Osteocyte (in vitro differentiated cells): ENCODE data around the gene ZNF823. TPM values are rescaled to one million over a fixed set of nuclear protein-coding genes. Genes with fewer than 3 reads are reported as not detected.

Source experiments
- DNase-seq: peaks from one replicate; pipeline ENCODE4 v3.0.0; 2021; ENCODE audit warnings: mixed read lengths; ENCODE audit not compliant: unreplicated experiment; ENCODE audit errors: extremely low spot score
- H3K27ac Mint-ChIP-seq: one replicate; pipeline ENCODE4 v1.8.0; 2021; ENCODE audit warnings: mild to moderate bottlenecking, mixed read lengths; ENCODE audit not compliant: unreplicated experiment
- H3K27me3 Mint-ChIP-seq: one replicate; pipeline ENCODE4 v1.8.0; 2021; ENCODE audit warnings: mixed read lengths; ENCODE audit not compliant: unreplicated experiment
- H3K36me3 Mint-ChIP-seq: one replicate; pipeline ENCODE4 v1.8.0; 2021; ENCODE audit warnings: mixed read lengths; ENCODE audit not compliant: unreplicated experiment
- H3K4me1 Mint-ChIP-seq: one replicate; pipeline ENCODE4 v1.8.0; 2021; ENCODE audit warnings: mixed read lengths; ENCODE audit not compliant: unreplicated experiment
- H3K4me3 Mint-ChIP-seq: one replicate; pipeline ENCODE4 v1.8.0; 2021; ENCODE audit warnings: mild to moderate bottlenecking, moderate library complexity, mixed read lengths; ENCODE audit not compliant: unreplicated experiment
- H3K9me3 Mint-ChIP-seq: one replicate; pipeline ENCODE4 v1.8.0; 2021; ENCODE audit warnings: mixed read lengths; ENCODE audit not compliant: unreplicated experiment
- CTCF ChIP-seq: fragments of 200-600 bp; sonication (generic); IDR thresholded peaks from 2 replicates; pipeline ENCODE4 v1.5.0; 2021; ENCODE audit warnings: antibody characterized with exemption, mild to moderate bottlenecking, moderate library complexity
- total RNA-seq: library from RNA; stranded (reverse); gene quantifications from 2 replicates; pipeline ENCODE4 v1.2.1, GENCODE V29; 2021

Gene ZNF823
- total RNA-seq, 1 donor from 2014 or later, result 4.1 TPM

- peak; percentile 15 for TF ChIP-seq CTCF
- Mint-ChIP-seq H3K9me3 (peaks cover 4% of the 10 kb centered on the region), H3K27ac (peak overlapping the region; percentile 78), H3K36me3 (no peaks in the 10 kb centered on the region), H3K4me1 (peaks cover 18% of the 10 kb centered on the region), H3K27me3 (no peaks in the 10 kb centered on the region), H3K4me3 (peak overlapping the region; percentile 100)
- DNase-seq, result no peak
Measured at GRCh38 chr19:11693505-11694499, 44.9 kb downstream of the ZNF823 start.

GRCh38 chr19:11692127-11692790, 46.5 kb downstream of the ZNF823 start:
- no peak for TF ChIP-seq CTCF
- Mint-ChIP-seq H3K27ac (no peak overlapping the region), H3K36me3 (peaks cover 2% of the 10 kb centered on the region), H3K4me3 (peak overlapping the region; percentile 4), H3K9me3 (peaks cover 9% of the 10 kb centered on the region), H3K4me1 (peaks cover 18% of the 10 kb centered on the region), H3K27me3 (no peaks in the 10 kb centered on the region)
- DNase-seq, result no peak

- Mint-ChIP-seq H3K9me3 (peaks cover 39% of the 10 kb centered on the region), H3K27me3 (no peaks in the 10 kb centered on the region), H3K27ac (no peak overlapping the region), H3K36me3 (peaks cover 16% of the 10 kb centered on the region), H3K4me1 (no peaks in the 10 kb centered on the region), H3K4me3 (no peak overlapping the region)
- TF ChIP-seq CTCF, result no peak
- DNase-seq, result no peak
Measured at GRCh38 chr19:11685676-11686650, 52.8 kb downstream of the ZNF823 start.

- peaks cover 42% of the 10 kb centered on the region for H3K9me3 Mint-ChIP-seq
- H3K27ac Mint-ChIP-seq, result no peak overlapping the region
- no peaks in the 10 kb centered on the region for H3K4me1 Mint-ChIP-seq
- no peaks in the 10 kb centered on the region for H3K27me3 Mint-ChIP-seq
- no peak for DNase-seq
- no peak overlapping the region for H3K4me3 Mint-ChIP-seq
- TF ChIP-seq CTCF, result no peak
- H3K36me3 Mint-ChIP-seq, result peaks cover 18% of the 10 kb centered on the region
Measured at GRCh38 chr19:11684987-11685675, 53.6 kb downstream of the ZNF823 start.
